Activated CD4-positive, CD25-positive, alpha-beta regulatory T cell treated with anti-CD3 and anti-CD28 coated beads, Interleukin-2, amount 50 U/mL, for 72 hours (primary cell): Measurements from ENCODE around the gene RNF41.
"Not testable (repeated sequence)": the region's sequence is repeated elsewhere in the genome, so short reads cannot be mapped to it uniquely, and the experiment has no call there.

ENCODE experiments used
- DNase-seq: peaks from one replicate; pipeline ENCODE4 v3.0.0; 2021

Gene RNF41

GRCh38 chr12:56163533-56164344, 58.0 kb downstream of the RNF41 start:
- DNase-seq = no peak

GRCh38 chr12:56162468-56163290, 59.0 kb downstream of the RNF41 start:
- DNase-seq = no peak

- no peak for DNase-seq
Observed at GRCh38 chr12:56161690-56162351, 59.9 kb downstream of the RNF41 start.

- DNase-seq = no peak
Observed at GRCh38 chr12:56160894-56161689, 60.6 kb downstream of the RNF41 start.

GRCh38 chr12:56160193-56160763, 61.4 kb downstream of the RNF41 start:
- DNase-seq = peak; percentile 56

GRCh38 chr12:56159482-56160192, 62.1 kb downstream of the RNF41 start:
- no peak for DNase-seq

- no peak for DNase-seq
Observed at GRCh38 chr12:56158926-56159461, 62.7 kb downstream of the RNF41 start.

GRCh38 chr12:56158029-56158925, 63.4 kb downstream of the RNF41 start, which contains the start of gene MYL6:
Gene MYL6, plus strand, starts transcription at chr12:56158359. Its CDS starts 43 bp downstream, at chr12:56158402.
- peak; percentile 82 for DNase-seq

- DNase-seq = peak; percentile 57
Observed at GRCh38 chr12:56157201-56158028, 64.3 kb downstream of the RNF41 start.

GRCh38 chr12:56156464-56157200, 65.1 kb downstream of the RNF41 start:
- DNase-seq = not testable (repeated sequence)

GRCh38 chr12:56155256-56155845, 66.4 kb downstream of the RNF41 start:
- no peak for DNase-seq

GRCh38 chr12:56154818-56155217, 66.9 kb downstream of the RNF41 start:
- no peak for DNase-seq

- no peak for DNase-seq
Observed at GRCh38 chr12:56154246-56154771, 67.4 kb downstream of the RNF41 start.

- no peak for DNase-seq
Observed at GRCh38 chr12:56153678-56154065, 68.0 kb downstream of the RNF41 start.

GRCh38 chr12:56152756-56153677, 68.7 kb downstream of the RNF41 start:
- no peak for DNase-seq
